Measurements from ENCODE around the gene TBC1D25.
A peak's percentile ranks its signal among the peaks of the same experiment; 100 is the strongest.

The TBC1D25 gene

DNA sequence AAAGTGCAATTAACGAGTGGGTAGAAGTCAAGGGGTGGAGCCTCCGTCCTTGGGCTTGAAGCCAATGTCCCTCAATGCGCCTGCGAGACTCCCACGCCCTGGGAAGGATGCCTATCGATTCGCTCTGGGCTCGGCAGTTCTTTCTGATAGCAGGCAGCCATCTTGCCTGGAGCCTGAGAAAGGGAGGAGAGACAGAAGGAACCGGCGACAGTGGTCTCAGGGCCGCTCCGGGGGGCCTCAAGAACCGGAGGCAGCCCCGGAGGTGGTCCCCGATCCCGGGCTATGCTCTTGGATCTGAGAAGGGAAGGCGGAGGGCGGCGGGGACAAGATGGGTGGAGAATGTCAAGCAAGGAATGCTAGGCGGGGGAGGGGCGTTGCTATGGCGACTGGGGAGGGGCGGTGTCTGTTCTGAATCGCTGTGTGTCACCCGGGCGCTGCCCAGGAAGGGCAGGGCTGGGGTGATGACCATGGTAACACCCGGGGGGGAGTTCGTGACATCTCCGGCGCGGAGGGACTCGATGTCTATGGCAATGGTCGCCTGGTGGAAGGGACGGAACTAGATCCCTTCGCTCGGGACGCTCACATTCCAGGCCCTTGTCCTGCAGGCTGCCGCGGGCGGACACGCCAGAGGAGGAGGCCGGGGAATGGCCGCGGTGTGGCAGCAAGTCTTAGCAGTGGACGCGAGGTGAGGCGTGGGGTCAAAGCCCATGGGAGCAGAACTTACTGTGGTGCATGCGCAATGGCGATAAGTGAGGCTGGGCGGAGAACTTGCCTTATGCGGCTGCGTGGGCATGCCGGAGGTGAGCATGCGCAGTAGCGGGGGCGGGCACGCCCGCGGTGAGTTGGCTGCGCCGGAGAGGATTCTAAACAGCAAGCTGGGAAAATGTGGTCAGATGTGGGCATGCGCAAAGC is 58.1 kb downstream of the TBC1D25 start, which contains the start of gene WDR13:
TSS of gene WDR13 (plus strand) at position 140 of the 912 bp plus-strand sequence. CDS start at position 645, 505 bp downstream.
- peak; percentile 88 for DNase-seq (ENCODE audit: low spot score)
- TF ChIP-seq, protein P1, sequence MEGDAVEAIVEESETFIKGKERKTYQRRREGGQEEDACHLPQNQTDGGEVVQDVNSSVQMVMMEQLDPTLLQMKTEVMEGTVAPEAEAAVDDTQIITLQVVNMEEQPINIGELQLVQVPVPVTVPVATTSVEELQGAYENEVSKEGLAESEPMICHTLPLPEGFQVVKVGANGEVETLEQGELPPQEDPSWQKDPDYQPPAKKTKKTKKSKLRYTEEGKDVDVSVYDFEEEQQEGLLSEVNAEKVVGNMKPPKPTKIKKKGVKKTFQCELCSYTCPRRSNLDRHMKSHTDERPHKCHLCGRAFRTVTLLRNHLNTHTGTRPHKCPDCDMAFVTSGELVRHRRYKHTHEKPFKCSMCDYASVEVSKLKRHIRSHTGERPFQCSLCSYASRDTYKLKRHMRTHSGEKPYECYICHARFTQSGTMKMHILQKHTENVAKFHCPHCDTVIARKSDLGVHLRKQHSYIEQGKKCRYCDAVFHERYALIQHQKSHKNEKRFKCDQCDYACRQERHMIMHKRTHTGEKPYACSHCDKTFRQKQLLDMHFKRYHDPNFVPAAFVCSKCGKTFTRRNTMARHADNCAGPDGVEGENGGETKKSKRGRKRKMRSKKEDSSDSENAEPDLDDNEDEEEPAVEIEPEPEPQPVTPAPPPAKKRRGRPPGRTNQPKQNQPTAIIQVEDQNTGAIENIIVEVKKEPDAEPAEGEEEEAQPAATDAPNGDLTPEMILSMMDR (IDR thresholded peaks at IDR 0.05; ENCODE audit: extremely low read depth, missing control alignments) = no peak

DNA sequence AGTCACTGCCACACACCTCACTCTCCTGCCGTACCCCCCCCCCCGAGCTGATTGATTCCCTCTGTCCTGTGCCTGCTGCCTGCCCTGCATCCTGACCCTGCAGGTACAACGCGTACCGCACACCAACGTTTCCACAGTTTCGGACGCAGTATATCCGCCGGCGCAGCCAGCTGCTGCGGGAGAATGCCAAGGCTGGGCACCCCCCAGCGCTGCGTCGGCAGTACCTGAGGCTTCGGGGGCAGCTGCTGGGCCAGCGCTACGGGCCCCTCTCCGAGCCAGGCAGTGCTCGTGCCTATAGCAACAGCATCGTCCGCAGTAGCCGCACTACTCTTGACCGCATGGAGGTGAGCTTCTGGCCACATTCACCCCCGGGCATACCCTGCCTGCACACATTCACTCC is 59.1 kb downstream of the TBC1D25 start:
- DNase-seq (ENCODE audit: low spot score) = no peak

DNA sequence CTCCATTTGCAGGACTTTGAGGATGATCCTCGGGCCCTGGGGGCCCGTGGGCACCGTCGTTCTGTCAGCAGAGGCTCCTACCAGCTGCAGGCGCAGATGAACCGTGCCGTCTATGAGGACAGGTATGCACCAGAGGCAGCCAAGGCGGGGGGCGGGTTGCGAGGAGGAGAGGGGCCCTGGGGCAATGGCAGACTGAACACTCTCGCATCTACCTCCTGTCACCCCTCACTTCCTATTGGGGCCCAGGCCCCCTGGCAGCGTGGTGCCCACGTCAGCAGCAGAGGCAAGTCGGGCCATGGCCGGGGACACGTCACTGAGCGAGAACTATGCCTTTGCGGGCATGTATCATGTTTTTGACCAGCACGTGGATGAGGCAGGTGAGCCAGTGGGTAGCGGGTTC is 59.8 kb downstream of the TBC1D25 start:
- DNase-seq (ENCODE audit: low spot score) = no peak
- TF ChIP-seq, protein P1 (IDR thresholded peaks at IDR 0.05; ENCODE audit: extremely low read depth, missing control alignments) = no peak

More for the DNA sequence above, 59.1 kb downstream of the TBC1D25 start:
- TF ChIP-seq, protein P1 (IDR thresholded peaks at IDR 0.05; ENCODE audit: extremely low read depth, missing control alignments) = no peak

DNA sequence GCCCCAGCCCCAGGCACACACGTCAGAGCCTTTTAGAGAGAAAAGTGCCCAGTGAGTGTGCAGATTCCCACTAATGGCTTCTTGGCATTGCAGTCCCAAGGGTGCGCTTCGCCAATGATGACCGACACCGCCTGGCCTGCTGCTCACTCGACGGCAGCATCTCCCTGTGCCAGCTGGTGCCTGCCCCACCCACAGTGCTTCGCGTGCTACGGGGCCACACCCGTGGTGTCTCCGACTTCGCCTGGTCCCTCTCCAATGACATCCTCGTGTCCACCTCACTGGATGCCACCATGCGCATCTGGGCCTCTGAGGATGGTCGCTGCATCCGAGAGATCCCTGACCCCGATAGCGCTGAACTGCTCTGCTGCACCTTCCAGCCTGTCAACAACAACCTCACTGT is 60.7 kb downstream of the TBC1D25 start:
- TF ChIP-seq, protein P1 (IDR thresholded peaks at IDR 0.05; ENCODE audit: extremely low read depth, missing control alignments) = no peak
- DNase-seq (ENCODE audit: low spot score) = no peak

DNA sequence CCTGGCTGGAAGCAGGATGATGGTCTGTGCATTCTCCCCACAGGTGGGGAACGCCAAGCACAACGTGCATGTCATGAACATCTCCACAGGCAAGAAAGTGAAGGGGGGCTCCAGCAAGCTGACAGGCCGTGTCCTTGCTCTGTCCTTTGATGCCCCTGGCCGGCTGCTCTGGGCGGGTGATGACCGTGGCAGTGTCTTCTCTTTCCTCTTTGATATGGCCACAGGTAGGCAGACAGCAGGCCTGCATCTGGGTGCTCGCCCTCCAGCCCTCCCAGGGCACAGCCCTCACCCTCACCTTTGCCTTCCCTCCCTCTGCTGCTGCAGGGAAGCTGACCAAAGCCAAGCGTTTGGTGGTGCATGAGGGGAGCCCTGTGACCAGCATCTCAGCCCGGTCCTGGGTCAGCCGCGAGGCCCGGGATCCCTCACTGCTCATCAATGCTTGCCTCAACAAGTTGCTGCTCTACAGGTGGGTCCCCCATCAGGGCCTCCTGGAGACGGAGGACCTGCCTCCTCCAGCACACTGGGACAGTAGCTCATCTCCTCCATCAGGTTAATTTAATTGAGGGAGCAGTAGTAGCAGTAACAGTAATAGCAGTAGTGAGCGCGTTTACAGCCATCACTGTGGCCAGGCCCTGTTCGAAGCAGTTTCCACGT is 62.4 kb downstream of the TBC1D25 start:
- no peak for DNase-seq (ENCODE audit: low spot score)
- TF ChIP-seq, protein P1 (IDR thresholded peaks at IDR 0.05; ENCODE audit: extremely low read depth, missing control alignments) = no peak

DNA sequence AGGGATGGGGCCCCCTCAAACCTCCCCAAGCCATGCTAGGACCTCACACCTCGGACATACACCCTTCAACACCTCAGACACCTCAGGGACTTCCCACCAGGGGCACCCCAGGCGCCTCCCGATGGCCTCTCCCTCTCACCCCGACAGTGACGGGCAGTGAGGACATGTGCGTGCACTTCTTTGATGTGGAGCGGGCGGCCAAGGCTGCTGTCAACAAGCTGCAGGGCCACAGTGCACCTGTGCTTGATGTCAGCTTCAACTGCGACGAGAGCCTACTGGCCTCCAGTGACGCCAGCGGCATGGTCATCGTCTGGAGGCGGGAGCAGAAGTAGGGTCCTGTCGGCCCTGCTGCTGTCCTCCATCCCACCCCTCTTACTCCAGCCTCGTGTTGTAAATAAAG is 65.2 kb downstream of the TBC1D25 start:
- DNase-seq (ENCODE audit: low spot score) = no peak
- TF ChIP-seq, protein P1 (IDR thresholded peaks at IDR 0.05; ENCODE audit: extremely low read depth, missing control alignments) = no peak

DNA sequence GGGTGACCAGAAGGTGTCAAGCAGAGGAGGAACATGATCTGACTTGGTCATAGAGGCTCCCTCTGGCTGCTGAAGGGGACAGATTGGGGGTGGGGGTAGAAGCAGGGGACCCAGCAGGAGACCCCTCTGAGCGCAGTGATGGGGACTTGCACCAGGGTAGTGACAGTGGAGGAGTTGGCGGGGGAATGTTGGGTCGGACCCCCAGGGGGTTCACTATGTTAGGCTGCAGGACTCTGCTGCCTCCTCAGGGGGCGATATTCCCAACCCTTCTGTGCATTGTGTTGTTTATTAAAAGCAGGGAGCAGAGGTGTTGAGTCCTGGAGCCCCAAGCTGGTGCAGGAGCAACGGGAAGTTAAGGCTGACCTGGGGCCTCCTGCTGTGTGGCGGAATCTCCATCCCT is 66.6 kb downstream of the TBC1D25 start:
- TF ChIP-seq, protein P1 (IDR thresholded peaks at IDR 0.05; ENCODE audit: extremely low read depth, missing control alignments) = no peak
- no peak for DNase-seq (ENCODE audit: low spot score)
